HepG2 (cell line): ENCODE measurements around the gene XPNPEP1. TPM values are rescaled to one million over a fixed set of nuclear protein-coding genes. Genes with fewer than 3 reads are reported as not detected.

ENCODE experiments used
- ATAC-seq: fragments of 200-7000 bp; cut with Tn5 transposase; 3 replicates; pipeline ENCODE4 v1.9.1; 2020; ENCODE audit warnings: mild to moderate bottlenecking, moderate library complexity
- BruUV-seq: library from RNA; stranded (reverse); fragments of 400-500 nt; replicated peaks from 2 replicates; lab custom pipeline; 2021; lab: Mats Ljungman, UMichigan
- CTCF ChIA-PET: fragments of 300-600 bp; formaldehyde crosslinking; extraction: SDS; loops from one replicate; lab custom pipeline; 2021; ENCODE audit warnings: low total read pairs, inconsistent platforms, low intra/inter-chr PET ratio; lab: Yijun Ruan, JAX
- POLR2A ChIA-PET: fragments of 350-600 bp; sonication (Branson Sonifier 250); formaldehyde crosslinking; loops from one replicate; lab custom pipeline; 2020; ENCODE audit warnings: antibody characterized with exemption, inconsistent platforms; lab: Yijun Ruan, JAX
- DNase-seq: peaks from one replicate; pipeline ENCODE4 v3.0.0-alpha.2; 2015; ENCODE audit warnings: low spot score
- FAIRE-seq: peaks from 3 replicates; lab custom pipeline; 2011; peaks lifted over from hg19 to GRCh38; lab: Jason Lieb, UNC
- H2AFZ ChIP-seq: one replicate; pipeline ENCODE4 v1.6.1; 2011; ENCODE audit warnings: low read length, inconsistent platforms
- H3K27ac ChIP-seq: fragments of 300-600 bp; 3 replicates; pipeline ENCODE4 v1.8.0; 2011; ENCODE audit warnings: mixed run types, mild to moderate bottlenecking, mixed read lengths, low read length, inconsistent platforms; ENCODE audit not compliant: insufficient read depth; ENCODE audit errors: extremely low read length
- H3K27me3 ChIP-seq, 2 experiments: fragments of 200-600 bp in 1 of 2; 2 replicates in 1 of 2; 3 replicates in 1 of 2; pipeline versions ENCODE4 v1.6.0 to v1.8.0; 2011; ENCODE audit warnings: low read length in 2 of 2, mild to moderate bottlenecking in 2 of 2, moderate library complexity in 2 of 2, inconsistent platforms in 1 of 2; ENCODE audit not compliant: insufficient read depth in 2 of 2, control insufficient read depth in 1 of 2
- H3K36me3 ChIP-seq, 2 experiments: fragments of 200-600 bp in 1 of 2; replicated peaks in 1 of 2; 2 replicates in 1 of 2; 3 replicates in 1 of 2; pipeline versions ENCODE4 v1.5.1 to v1.8.0; 2011; ENCODE audit warnings: low read length in 2 of 2, inconsistent platforms in 1 of 2; ENCODE audit not compliant: insufficient read depth in 2 of 2, control insufficient read depth in 1 of 2
- H3K4me1 ChIP-seq: 2 replicates; pipeline ENCODE4 v1.5.1; 2012; ENCODE audit warnings: low read length, inconsistent platforms; ENCODE audit not compliant: insufficient read depth
- H3K4me2 ChIP-seq: 2 replicates; pipeline ENCODE4 v1.6.0; 2011; ENCODE audit warnings: low read depth, low read length, inconsistent platforms
- H3K4me3 ChIP-seq, 3 experiments: fragments of 200-600 bp in 1 of 3; sonication (generic), shearing (Covaris generic) in 1 of 3; replicated peaks in 1 of 3; 2 replicates each; pipeline ENCODE4 v1.5.1; 2011 to 2016; ENCODE audit warnings: low read length in 3 of 3, inconsistent platforms in 2 of 3, low read depth in 2 of 3, mild to moderate bottlenecking in 2 of 3, control low read depth in 1 of 3, mixed read lengths in 1 of 3; ENCODE audit not compliant: insufficient read depth in 1 of 3
- H3K79me2 ChIP-seq: one replicate; pipeline ENCODE4 v1.6.1; 2011; ENCODE audit warnings: low read length, inconsistent platforms; ENCODE audit not compliant: insufficient read depth
- H3K9ac ChIP-seq: 2 replicates; pipeline ENCODE4 v1.6.0; 2011; ENCODE audit warnings: mild to moderate bottlenecking, low read depth, low read length, inconsistent platforms; ENCODE audit not compliant: insufficient read depth
- H3K9me3 ChIP-seq: 2 replicates; pipeline ENCODE4 v1.5.1; 2012; ENCODE audit warnings: mild to moderate bottlenecking, low read length
- H4K20me1 ChIP-seq: 2 replicates; pipeline ENCODE4 v1.6.0; 2011; ENCODE audit warnings: inconsistent platforms, mild to moderate bottlenecking, low read length, moderate library complexity; ENCODE audit not compliant: insufficient read depth
- ARNT ChIP-seq: fragments of 450-650 bp; IDR thresholded peaks from 2 replicates; pipeline ENCODE4 v1.6.1; 2017
- JUND ChIP-seq: sonication (generic); formaldehyde crosslinking; IDR thresholded peaks from 2 replicates; pipeline ENCODE4 v1.8.0; 2022; ENCODE audit warnings: mild to moderate bottlenecking, missing genetic modification reagents
- LCORL ChIP-seq, 2 experiments: fragments of 450-650 bp in 1 of 2; sonication (generic) in 1 of 2; formaldehyde crosslinking in 1 of 2; IDR thresholded peaks; 2 replicates each; pipeline versions ENCODE4 v1.5.0 to v1.6.1; 2017 to 2020; ENCODE audit warnings: antibody characterized with exemption in 1 of 2, missing genetic modification reagents in 1 of 2
- NONO ChIP-seq, 2 experiments: fragments of 450-650 bp in 1 of 2; sonication (generic) in 1 of 2; formaldehyde crosslinking in 1 of 2; IDR thresholded peaks in 1 of 2; conservative IDR thresholded peaks in 1 of 2; 2 replicates each; pipeline versions ENCODE4 v1.6.1 to v1.8.0; 2017 to 2022; ENCODE audit warnings: mild to moderate bottlenecking in 1 of 2, missing genetic modification reagents in 1 of 2, moderate library complexity in 1 of 2
- ZFAT ChIP-seq: sonication (generic); formaldehyde crosslinking; conservative IDR thresholded peaks from 2 replicates; pipeline ENCODE4 v1.8.1; 2023; ENCODE audit warnings: missing genetic modification reagents, inconsistent platforms
- WGBS: methylation state at CpG from one replicate; pipeline ENCODE4 v1.1.6; 2017; ENCODE audit warnings: low lambda C conversion rate; 5-methylcytosine and 5-hydroxymethylcytosine counted together
- in situ Hi-C: cut with HindIII; loops from 2 replicates; pipeline ENCODE4 v1.10.0; 2017; ENCODE audit warnings: low pct_unique_long_range_greater_than_20kb; ENCODE audit not compliant: extremely low pct_ligation_motif_present
- intact Hi-C: fragments of 100-400 bp; cut with micrococcal nuclease; formaldehyde crosslinking; loops from one replicate; pipeline ENCODE4 v1.10.0; 2022; ENCODE audit not compliant: unreplicated experiment
- polyA plus RNA-seq, 8 experiments: library from polyadenylated mRNA; depleted of rRNA in 3 of 8; stranded (reverse) in 7 of 8; unstranded in 1 of 8; fragments of >200 nt; fragmentation: Illumina TruSeq in 4 of 8; extraction: Trizol in 4 of 8; gene quantifications; 2 replicates each; pipeline versions ENCODE4 v1.2.1 to v1.2.3, GENCODE V29; 2011 to 2016; ENCODE audit warnings: low read depth in 4 of 8, missing spikeins in 1 of 8, mixed read lengths in 1 of 8; ENCODE audit not compliant: insufficient read depth in 1 of 8
- total RNA-seq, 5 experiments: library from RNA; depleted of rRNA; stranded (reverse); fragments of >200 nt; fragmentation: Illumina TruSeq; extraction: Trizol; gene quantifications; 2 replicates each; pipeline ENCODE4 v1.2.3, GENCODE V29; 2016; ENCODE audit warnings: low read depth in 1 of 5
- TF ChIP-seq, protein P1 (sequence below): sonication (generic); formaldehyde crosslinking; IDR thresholded peaks from 2 replicates; pipeline ENCODE4 v1.5.0; 2020; ENCODE audit warnings: mild to moderate bottlenecking, missing genetic modification reagents, moderate library complexity

Gene XPNPEP1
- total and polyA plus RNA-seq, 2 of the 13 experiments (the other 11 are each of a cell fraction or from before 2014, with no cell fraction given), result 30.3 to 55.5 TPM

- Histone ChIP-seq H3K27ac (no peak overlapping the region), H4K20me1 (no peaks in the 10 kb centered on the region), H3K9me3 (no peaks in the 10 kb centered on the region), H3K4me3 (no peak overlapping the region), H3K36me3 (peaks cover 18 to 35% of the 10 kb centered on the region in 2 experiments), H3K27me3 (no peaks in the 10 kb centered on the region), H3K9ac (no peak overlapping the region), H3K79me2 (no peaks in the 10 kb centered on the region), H3K4me1 (no peaks in the 10 kb centered on the region), H3K4me2 (no peak overlapping the region), H2AFZ (no peak overlapping the region)
- DNase-seq, result no peak
- CTCF ChIA-PET, result no interaction called here
- peak; percentile 83 for ATAC-seq
- FAIRE-seq, result peak; percentile 23
- WGBS, result 81% methylated on average over 8 of the region's 8 CpGs
- no TSS peak for BruUV-seq
- POLR2A ChIA-PET, result no interaction called here
- TF ChIP-seq JUND (CRISPR knock-in tag), result no peak
- TF ChIP-seq LCORL (IDR thresholded peaks at IDR 0.05), result no peak
- no peak for TF ChIP-seq LCORL (CRISPR knock-in tag; IDR thresholded peaks at IDR 0.05)
- TF ChIP-seq, protein P1, sequence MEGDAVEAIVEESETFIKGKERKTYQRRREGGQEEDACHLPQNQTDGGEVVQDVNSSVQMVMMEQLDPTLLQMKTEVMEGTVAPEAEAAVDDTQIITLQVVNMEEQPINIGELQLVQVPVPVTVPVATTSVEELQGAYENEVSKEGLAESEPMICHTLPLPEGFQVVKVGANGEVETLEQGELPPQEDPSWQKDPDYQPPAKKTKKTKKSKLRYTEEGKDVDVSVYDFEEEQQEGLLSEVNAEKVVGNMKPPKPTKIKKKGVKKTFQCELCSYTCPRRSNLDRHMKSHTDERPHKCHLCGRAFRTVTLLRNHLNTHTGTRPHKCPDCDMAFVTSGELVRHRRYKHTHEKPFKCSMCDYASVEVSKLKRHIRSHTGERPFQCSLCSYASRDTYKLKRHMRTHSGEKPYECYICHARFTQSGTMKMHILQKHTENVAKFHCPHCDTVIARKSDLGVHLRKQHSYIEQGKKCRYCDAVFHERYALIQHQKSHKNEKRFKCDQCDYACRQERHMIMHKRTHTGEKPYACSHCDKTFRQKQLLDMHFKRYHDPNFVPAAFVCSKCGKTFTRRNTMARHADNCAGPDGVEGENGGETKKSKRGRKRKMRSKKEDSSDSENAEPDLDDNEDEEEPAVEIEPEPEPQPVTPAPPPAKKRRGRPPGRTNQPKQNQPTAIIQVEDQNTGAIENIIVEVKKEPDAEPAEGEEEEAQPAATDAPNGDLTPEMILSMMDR (CRISPR knock-in tag), result peak; percentile 38
- TF ChIP-seq NONO (IDR thresholded peaks at IDR 0.05), result no peak
- no peak for TF ChIP-seq NONO (CRISPR knock-in tag; conservative IDR thresholded peaks at IDR 0.05)
- no peak for TF ChIP-seq ARNT
- no peak for TF ChIP-seq ZFAT (CRISPR knock-in tag)
- intact Hi-C loops (no loop called here), in situ Hi-C loops (no loop called here)
Observed at GRCh38 chr10:109866168-109866994, 56.9 kb downstream of the XPNPEP1 start.
